K562 (cell line): ENCODE data around the gene VPREB3. TPM values are rescaled to one million over a fixed set of nuclear protein-coding genes. Genes with fewer than 3 reads are reported as not detected.

Source experiments
- BRCA1 ChIP-seq, 2 experiments: fragments of 450-650 bp in 1 of 2; sonication (generic) in 1 of 2; formaldehyde crosslinking in 1 of 2; IDR thresholded peaks; 2 replicates each; pipeline versions ENCODE4 v1.5.0 to v1.6.1; 2017 to 2020; ENCODE audit warnings: mild to moderate bottlenecking in 1 of 2, missing genetic modification reagents in 1 of 2
- BRD4 ChIP-seq: fragments of 200-600 bp; sonication (generic); IDR thresholded peaks from 2 replicates; pipeline ENCODE4 v1.6.1; 2017; ENCODE audit warnings: inconsistent platforms
- EP300 ChIP-seq: IDR thresholded peaks from 2 replicates; pipeline ENCODE4 v1.6.1; 2012; ENCODE audit warnings: low read length, improper control_type of control experiment
- GATAD2B ChIP-seq: fragments of 450-650 bp; IDR thresholded peaks from 2 replicates; pipeline ENCODE4 v1.6.1; 2017; ENCODE audit warnings: mild to moderate bottlenecking, borderline replicate concordance
- POLR2AphosphoS2 ChIP-seq: IDR thresholded peaks from 2 replicates; pipeline ENCODE4 v1.6.1; 2012; ENCODE audit warnings: low read length, improper control_type of control experiment
- RBM14 ChIP-seq: fragments of 200-400 bp; formaldehyde crosslinking; IDR thresholded peaks from 2 replicates; pipeline ENCODE4 v1.6.1; 2018; ENCODE audit warnings: low read depth, mild to moderate bottlenecking, low read length, moderate library complexity, borderline replicate concordance; ENCODE audit not compliant: insufficient read depth
- SMARCA5 ChIP-seq: fragments of 450-650 bp; IDR thresholded peaks from 2 replicates; pipeline ENCODE4 v1.6.1; 2016
- SP2 ChIP-seq: IDR thresholded peaks from 2 replicates; pipeline ENCODE4 v1.6.1; 2011; ENCODE audit warnings: mild to moderate bottlenecking, low read depth, low read length, moderate library complexity; ENCODE audit not compliant: poor library complexity, severe bottlenecking; ENCODE audit errors: extremely low read depth
- YY1 ChIP-seq, 3 experiments: IDR thresholded peaks; 2 replicates each; pipeline ENCODE4 v1.6.1; 2011; ENCODE audit warnings: low read length in 2 of 3, mild to moderate bottlenecking in 2 of 3, moderate library complexity in 2 of 3, borderline replicate concordance in 1 of 3, control low read depth in 1 of 3, low read depth in 1 of 3; ENCODE audit not compliant: insufficient read depth in 3 of 3, insufficient replicate concordance in 2 of 3, control insufficient read depth in 1 of 3, insufficient read length in 1 of 3; ENCODE audit errors: extremely low read depth in 1 of 3
- ZBED1 ChIP-seq: IDR thresholded peaks from 2 replicates; pipeline ENCODE4 v1.6.1; 2014
- ZNF124 ChIP-seq: sonication (generic); formaldehyde crosslinking; IDR thresholded peaks from 2 replicates; pipeline ENCODE4 v1.8.1; 2022; ENCODE audit warnings: missing genetic modification reagents
- ZNF184 ChIP-seq: sonication (generic); formaldehyde crosslinking; IDR thresholded peaks from 2 replicates; pipeline ENCODE4 v1.5.0; 2020; ENCODE audit warnings: missing genetic modification reagents
- polyA plus RNA-seq, 8 experiments: library from polyadenylated mRNA; depleted of rRNA in 4 of 8; stranded (reverse) in 5 of 8; unstranded in 3 of 8; fragments of >200 nt; fragmentation: Nextera tagmentation in 2 of 8; fragmentation: Illumina TruSeq in 1 of 8; extraction: Ambion mirVana in 2 of 8; extraction: Trizol in 1 of 8; gene quantifications; 2 replicates each; pipeline versions ENCODE4 v1.2.1 to v1.2.3, GENCODE V29; 2011 to 2014; ENCODE audit warnings: inconsistent platforms in 1 of 8, missing spikeins in 1 of 8
- total RNA-seq, 7 experiments: library from RNA; depleted of rRNA in 6 of 7; stranded (reverse); fragments of >200 nt in 6 of 7; fragmentation: Illumina TruSeq in 2 of 7; extraction: Trizol in 2 of 7; gene quantifications; 2 replicates each; pipeline versions ENCODE4 v1.2.1 to v1.2.3, GENCODE V29; 2011 to 2021; ENCODE audit warnings: low replicate concordance in 1 of 7
- TF ChIP-seq, protein P1 (sequence below), 2 experiments: fragments of 450-650 bp; conservative IDR thresholded peaks; 2 replicates each; pipeline ENCODE4 v1.6.1; 2017; ENCODE audit warnings: mild to moderate bottlenecking in 2 of 2, moderate library complexity in 2 of 2
- TF ChIP-seq, protein P2 (sequence below): fragments of 250-450 bp; sonication (Bioruptor Pico); IDR thresholded peaks from 2 replicates; pipeline ENCODE4 v1.8.0; 2021; ENCODE audit warnings: mild to moderate bottlenecking, moderate library complexity
- TF ChIP-seq, protein P3 (sequence below): sonication (generic); formaldehyde crosslinking; IDR thresholded peaks from 2 replicates; pipeline ENCODE4 v1.8.1; 2023; ENCODE audit warnings: mild to moderate bottlenecking, missing genetic modification reagents, moderate library complexity
- TF ChIP-seq, protein P4 (sequence below): sonication (generic); formaldehyde crosslinking; IDR thresholded peaks from 2 replicates; pipeline ENCODE4 v1.9.0; 2022; ENCODE audit warnings: mild to moderate bottlenecking, missing genetic modification reagents
- TF ChIP-seq, protein P5 (sequence below): fragments of 200-800 bp; sonication (Bioruptor generic); IDR thresholded peaks from 2 replicates; pipeline ENCODE4 v1.6.1; 2017; ENCODE audit warnings: missing genetic modification characterization, missing compliant biosample characterization
- TF ChIP-seq, protein P6 (sequence below): fragments of 450-650 bp; formaldehyde crosslinking; IDR thresholded peaks from 2 replicates; pipeline ENCODE4 v1.4.0; 2020; ENCODE audit warnings: mild to moderate bottlenecking, mixed read lengths

VPREB3 gene
- total and polyA plus RNA-seq, 9 of the 15 experiments (the other 6 are each of a cell fraction or from before 2014, with no cell fraction given), result 0.14 to 0.71 (median 0.20) TPM; not detected in 6

DNA sequence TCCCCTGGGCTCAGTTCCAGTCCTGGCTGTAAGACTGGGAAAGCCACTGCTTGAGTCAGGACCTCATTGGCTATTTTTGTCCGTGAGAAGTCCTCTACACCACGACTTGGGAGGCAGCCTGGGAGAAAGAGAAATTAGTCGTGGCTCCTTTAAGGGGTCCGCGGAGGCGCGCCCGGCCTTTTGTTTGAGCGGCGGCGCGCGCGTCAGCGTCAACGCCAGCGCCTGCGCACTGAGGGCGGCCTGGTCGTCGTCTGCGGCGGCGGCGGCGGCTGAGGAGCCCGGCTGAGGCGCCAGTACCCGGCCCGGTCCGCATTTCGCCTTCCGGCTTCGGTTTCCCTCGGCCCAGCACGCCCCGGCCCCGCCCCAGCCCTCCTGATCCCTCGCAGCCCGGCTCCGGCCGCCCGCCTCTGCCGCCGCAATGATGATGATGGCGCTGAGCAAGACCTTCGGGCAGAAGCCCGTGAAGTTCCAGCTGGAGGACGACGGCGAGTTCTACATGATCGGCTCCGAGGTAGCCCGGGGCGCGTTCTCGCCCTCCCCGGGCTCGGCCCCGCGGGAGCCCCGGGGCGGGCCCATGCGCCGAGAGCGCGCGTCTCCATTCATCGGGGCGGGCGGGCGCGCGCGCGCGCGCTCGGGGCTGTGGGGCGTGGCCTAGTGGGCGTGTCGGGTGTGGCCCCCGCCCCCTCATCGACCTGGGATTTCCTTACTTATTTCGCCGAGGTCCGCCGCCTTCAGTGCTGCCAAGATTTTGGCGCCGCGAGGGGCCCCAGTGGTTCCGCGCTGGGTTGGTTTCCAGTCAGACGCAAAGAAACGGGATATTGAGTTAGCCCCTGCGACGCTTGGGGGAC is 32.8 kb upstream of the VPREB3 start, which contains the start of gene SMARCB1 (continued):
- TF ChIP-seq, protein P1, sequence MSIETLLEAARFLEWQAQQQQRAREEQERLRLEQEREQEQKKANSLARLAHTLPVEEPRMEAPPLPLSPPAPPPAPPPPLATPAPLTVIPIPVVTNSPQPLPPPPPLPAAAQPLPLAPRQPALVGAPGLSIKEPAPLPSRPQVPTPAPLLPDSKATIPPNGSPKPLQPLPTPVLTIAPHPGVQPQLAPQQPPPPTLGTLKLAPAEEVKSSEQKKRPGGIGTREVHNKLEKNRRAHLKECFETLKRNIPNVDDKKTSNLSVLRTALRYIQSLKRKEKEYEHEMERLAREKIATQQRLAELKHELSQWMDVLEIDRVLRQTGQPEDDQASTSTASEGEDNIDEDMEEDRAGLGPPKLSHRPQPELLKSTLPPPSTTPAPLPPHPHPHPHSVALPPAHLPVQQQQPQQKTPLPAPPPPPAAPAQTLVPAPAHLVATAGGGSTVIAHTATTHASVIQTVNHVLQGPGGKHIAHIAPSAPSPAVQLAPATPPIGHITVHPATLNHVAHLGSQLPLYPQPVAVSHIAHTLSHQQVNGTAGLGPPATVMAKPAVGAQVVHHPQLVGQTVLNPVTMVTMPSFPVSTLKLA (conservative IDR thresholded peaks at IDR 0.05), result peak in 1 of 2 experiments; percentile 53; a peak in 3 of 4 replicates
- TF ChIP-seq ZNF124 (CRISPR knock-in tag) (no peak), BRD4 (0 out of 2 replicates have a peak, but pooled peaks have one; percentile 49), ZBED1 (no peak), SP2 (no peak), RBM14 (no peak), POLR2AphosphoS2 (no peak), EP300 (no peak), SMARCA5 (no peak), YY1 (IDR thresholded peaks at IDR 0.05; ENCODE audit: borderline replicate concordance in 1 of 3, control insufficient read depth in 1 of 3, extremely low read depth in 1 of 3, insufficient read depth in 3 of 3, insufficient read length in 1 of 3, insufficient replicate concordance in 2 of 3, low read depth in 1 of 3, low read length in 2 of 3) (peak in 2 of 3 experiments; percentile 37 to 55), ZNF184 (CRISPR knock-in tag) (no peak), GATAD2B (no peak), BRCA1 (IDR thresholded peaks at IDR 0.05) (no peak), BRCA1 (CRISPR knock-in tag; IDR thresholded peaks at IDR 0.05) (no peak)
- TF ChIP-seq, protein P2, sequence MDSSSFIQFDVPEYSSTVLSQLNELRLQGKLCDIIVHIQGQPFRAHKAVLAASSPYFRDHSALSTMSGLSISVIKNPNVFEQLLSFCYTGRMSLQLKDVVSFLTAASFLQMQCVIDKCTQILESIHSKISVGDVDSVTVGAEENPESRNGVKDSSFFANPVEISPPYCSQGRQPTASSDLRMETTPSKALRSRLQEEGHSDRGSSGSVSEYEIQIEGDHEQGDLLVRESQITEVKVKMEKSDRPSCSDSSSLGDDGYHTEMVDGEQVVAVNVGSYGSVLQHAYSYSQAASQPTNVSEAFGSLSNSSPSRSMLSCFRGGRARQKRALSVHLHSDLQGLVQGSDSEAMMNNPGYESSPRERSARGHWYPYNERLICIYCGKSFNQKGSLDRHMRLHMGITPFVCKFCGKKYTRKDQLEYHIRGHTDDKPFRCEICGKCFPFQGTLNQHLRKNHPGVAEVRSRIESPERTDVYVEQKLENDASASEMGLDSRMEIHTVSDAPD (CRISPR knock-in tag), result no peak
- TF ChIP-seq, protein P3, sequence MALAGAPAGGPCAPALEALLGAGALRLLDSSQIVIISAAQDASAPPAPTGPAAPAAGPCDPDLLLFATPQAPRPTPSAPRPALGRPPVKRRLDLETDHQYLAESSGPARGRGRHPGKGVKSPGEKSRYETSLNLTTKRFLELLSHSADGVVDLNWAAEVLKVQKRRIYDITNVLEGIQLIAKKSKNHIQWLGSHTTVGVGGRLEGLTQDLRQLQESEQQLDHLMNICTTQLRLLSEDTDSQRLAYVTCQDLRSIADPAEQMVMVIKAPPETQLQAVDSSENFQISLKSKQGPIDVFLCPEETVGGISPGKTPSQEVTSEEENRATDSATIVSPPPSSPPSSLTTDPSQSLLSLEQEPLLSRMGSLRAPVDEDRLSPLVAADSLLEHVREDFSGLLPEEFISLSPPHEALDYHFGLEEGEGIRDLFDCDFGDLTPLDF, result no peak
- TF ChIP-seq, protein P4, sequence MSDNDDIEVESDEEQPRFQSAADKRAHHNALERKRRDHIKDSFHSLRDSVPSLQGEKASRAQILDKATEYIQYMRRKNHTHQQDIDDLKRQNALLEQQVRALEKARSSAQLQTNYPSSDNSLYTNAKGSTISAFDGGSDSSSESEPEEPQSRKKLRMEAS (CRISPR knock-in tag), result no peak; the same call in 1 of the 2 replicates
- TF ChIP-seq, protein P5, sequence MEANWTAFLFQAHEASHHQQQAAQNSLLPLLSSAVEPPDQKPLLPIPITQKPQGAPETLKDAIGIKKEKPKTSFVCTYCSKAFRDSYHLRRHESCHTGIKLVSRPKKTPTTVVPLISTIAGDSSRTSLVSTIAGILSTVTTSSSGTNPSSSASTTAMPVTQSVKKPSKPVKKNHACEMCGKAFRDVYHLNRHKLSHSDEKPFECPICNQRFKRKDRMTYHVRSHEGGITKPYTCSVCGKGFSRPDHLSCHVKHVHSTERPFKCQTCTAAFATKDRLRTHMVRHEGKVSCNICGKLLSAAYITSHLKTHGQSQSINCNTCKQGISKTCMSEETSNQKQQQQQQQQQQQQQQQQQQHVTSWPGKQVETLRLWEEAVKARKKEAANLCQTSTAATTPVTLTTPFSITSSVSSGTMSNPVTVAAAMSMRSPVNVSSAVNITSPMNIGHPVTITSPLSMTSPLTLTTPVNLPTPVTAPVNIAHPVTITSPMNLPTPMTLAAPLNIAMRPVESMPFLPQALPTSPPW, result peak; percentile 68
- TF ChIP-seq, protein P6, sequence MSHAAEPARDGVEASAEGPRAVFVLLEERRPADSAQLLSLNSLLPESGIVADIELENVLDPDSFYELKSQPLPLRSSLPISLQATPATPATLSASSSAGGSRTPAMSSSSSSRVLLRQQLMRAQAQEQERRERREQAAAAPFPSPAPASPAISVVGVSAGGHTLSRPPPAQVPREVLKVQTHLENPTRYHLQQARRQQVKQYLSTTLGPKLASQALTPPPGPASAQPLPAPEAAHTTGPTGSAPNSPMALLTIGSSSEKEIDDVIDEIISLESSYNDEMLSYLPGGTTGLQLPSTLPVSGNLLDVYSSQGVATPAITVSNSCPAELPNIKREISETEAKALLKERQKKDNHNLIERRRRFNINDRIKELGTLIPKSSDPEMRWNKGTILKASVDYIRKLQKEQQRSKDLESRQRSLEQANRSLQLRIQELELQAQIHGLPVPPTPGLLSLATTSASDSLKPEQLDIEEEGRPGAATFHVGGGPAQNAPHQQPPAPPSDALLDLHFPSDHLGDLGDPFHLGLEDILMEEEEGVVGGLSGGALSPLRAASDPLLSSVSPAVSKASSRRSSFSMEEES (CRISPR knock-in tag), result no peak
